CD4-positive, alpha-beta T cell treated with Interleukin-17A for 4 hours (primary cell): ENCODE results near the gene PUSL1.

Experiments used
- DNase-seq: peaks from one replicate; pipeline ENCODE4 v3.0.0-alpha.2; 2020; ENCODE audit warnings: mixed read lengths

Gene PUSL1

GRCh38 chr1:1280782-1281481, 27.5 kb upstream of the PUSL1 start:
- DNase-seq: no peak

GRCh38 chr1:1281533-1282321, 26.7 kb upstream of the PUSL1 start:
- no peak for DNase-seq

GRCh38 chr1:1282998-1283397, 25.4 kb upstream of the PUSL1 start:
- no peak for DNase-seq

- DNase-seq: no peak
These were observed 24.6 kb upstream of the PUSL1 start for GRCh38 chr1:1283821-1284220.

DNA sequence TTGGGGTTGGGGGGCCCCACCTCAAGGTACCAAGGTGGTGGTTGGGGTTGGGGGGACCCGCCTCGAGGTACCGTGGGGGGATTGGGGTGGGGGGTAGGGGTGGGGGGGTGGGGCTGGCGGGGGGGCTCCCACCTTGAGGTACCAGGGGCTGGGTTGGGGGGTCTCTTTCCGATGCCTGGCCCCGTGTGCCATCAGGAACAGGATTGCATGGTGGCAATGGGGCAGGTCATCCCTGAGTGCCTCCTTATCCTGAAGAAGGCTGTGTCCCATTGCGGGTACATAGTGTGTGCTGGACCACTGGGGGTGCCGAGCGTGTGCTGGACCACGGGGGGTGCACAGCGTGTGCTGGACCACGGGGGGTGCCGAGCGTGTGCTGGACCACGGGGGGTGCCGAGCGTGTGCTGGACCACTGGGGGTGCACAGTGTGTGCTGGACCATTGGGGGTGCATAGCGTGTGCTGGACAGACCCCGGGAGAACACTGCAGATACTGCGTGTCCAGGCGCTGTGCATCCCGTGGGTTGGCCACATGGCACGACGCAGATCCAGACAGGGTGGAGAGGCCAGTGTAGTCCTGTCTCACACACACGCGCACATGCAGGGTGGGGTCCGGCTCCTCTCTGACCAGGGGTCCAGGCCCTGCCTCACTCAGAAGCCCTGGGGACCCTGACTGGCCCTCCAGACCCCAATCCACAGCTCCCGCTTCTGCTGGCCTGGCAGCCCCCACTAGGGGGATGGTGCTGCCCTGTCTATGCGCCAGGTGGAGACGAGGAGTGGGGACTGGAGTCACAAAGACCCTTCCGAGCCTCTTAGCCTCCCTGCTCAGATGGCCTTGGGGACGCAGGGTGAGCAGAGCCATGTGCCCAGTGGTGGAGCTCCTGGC, 23.9 kb upstream of the PUSL1 start:
- DNase-seq: no peak

GRCh38 chr1:1285102-1285571, 23.3 kb upstream of the PUSL1 start:
- no peak for DNase-seq

DNA sequence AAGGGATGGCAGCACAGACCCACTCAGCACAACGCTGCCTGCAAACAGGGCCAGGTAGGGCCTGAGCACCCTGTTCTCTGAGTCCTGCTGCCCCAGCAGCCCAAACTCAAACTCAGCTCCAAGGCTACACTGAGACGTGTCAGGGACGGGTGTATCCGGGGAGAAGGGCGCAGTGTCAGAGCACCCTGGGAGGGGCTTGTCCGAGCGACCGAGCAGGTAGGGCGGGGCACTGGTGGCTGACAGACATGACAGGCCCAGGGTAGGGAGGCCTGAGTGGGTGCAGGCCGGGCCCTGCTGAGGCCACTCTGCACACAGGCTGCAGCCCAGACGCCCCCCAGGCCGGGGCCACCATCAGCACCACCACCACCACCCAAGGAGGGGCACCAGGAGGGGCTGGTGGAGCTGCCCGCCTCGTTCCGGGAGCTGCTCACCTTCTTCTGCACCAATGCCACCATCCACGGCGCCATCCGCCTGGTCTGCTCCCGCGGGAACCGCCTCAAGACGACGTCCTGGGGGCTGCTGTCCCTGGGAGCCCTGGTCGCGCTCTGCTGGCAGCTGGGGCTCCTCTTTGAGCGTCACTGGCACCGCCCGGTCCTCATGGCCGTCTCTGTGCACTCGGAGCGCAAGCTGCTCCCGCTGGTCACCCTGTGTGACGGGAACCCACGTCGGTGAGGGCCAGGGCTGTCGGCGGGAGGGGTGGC, 22.6 kb upstream of the PUSL1 start:
- no peak for DNase-seq

DNA sequence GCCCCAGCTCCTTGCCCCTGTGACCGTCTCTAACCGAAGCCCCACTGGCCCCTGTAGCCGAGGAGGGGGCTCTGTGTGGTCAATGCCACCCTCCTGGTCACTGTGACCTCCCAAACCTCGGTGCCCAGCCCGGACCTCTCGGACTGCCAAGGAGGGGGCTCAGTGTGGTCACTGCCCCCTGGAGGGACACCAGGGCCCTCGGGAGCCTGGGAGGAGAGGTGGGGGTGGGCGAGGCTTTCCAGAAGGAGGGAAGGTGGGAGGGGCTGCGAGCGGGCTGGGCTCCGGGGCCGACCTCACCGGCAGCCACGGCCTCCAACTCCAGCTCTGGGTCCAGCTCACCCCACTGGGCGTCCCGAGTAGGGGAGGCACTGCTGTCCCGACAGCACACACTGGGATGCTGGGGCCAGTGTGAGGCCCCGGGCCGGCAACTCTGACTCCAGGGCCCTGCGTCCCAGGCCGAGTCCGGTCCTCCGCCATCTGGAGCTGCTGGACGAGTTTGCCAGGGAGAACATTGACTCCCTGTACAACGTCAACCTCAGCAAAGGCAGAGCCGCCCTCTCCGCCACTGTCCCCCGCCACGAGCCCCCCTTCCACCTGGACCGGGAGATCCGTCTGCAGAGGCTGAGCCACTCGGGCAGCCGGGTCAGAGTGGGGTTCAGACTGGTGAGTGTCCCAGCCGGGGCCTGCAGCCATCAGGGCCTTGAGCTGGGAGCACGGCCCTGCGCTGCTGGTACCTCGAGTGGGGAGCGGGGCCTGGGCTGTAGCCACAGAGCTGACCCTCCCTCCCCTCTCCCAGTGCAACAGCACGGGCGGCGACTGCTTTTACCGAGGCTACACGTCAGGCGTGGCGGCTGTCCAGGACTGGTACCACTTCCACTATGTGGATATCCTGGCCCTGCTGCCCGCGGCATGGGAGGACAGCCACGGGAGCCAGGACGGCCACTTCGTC, 21.8 kb upstream of the PUSL1 start:
- no peak for DNase-seq

- no peak for DNase-seq
These were observed 20.9 kb upstream of the PUSL1 start for GRCh38 chr1:1287288-1288110.

DNA sequence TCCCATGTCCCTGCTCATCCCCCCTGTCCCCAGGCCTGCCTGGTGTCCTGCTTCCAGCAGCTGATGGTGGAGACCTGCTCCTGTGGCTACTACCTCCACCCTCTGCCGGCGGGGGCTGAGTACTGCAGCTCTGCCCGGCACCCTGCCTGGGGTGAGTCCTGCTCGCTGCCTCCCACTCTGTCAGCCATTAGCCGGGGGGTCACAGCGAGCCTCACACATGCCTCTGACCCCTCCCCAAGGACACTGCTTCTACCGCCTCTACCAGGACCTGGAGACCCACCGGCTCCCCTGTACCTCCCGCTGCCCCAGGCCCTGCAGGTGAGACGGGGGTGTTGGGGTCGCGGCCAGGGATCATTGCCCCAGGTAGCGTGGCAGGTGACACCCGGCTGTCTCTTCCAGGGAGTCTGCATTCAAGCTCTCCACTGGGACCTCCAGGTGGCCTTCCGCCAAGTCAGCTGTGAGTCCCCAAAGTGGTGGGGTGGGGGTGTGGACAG, 18.1 kb upstream of the PUSL1 start:
- DNase-seq: peak; percentile 70

GRCh38 chr1:1291023-1291528, 17.3 kb upstream of the PUSL1 start:
- no peak for DNase-seq

GRCh38 chr1:1291548-1292441, 16.6 kb upstream of the PUSL1 start:
- peak; percentile 80 for DNase-seq

DNA sequence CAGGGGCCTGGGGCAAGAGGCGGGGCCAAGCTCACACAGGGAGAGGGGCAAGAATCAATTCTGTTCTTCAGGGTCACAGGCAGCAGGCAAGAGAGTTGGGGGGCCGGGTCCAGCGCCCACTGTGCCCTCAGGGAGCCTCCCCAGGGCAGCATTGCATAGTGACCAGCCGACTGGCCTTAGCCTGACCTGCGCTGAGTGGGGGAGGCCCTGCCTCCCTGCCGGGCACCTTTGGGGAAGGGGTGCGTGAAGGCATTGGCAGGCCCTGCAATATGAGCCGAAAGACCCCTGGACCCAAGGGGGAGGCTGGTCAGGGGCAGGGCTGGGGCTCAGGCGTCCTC, 16.0 kb upstream of the PUSL1 start:
- DNase-seq: no peak

GRCh38 chr1:1292851-1293250, 15.5 kb upstream of the PUSL1 start:
- no peak for DNase-seq

GRCh38 chr1:1293263-1294249, 14.8 kb upstream of the PUSL1 start:
- DNase-seq: no peak

GRCh38 chr1:1294250-1294890, 14.0 kb upstream of the PUSL1 start:
- no peak for DNase-seq
